Skin of body (tissue), 2 donors: ENCODE measurements around the gene GDE1. TPM values are rescaled to one million over a fixed set of nuclear protein-coding genes. Genes with fewer than 3 reads are reported as not detected.

Source experiments
- DNase-seq: peaks from one replicate; lab custom pipeline; 2025; lab: John Stamatoyannopoulos, UW
- total RNA-seq: library from RNA; depleted of rRNA; stranded (reverse); fragments of >200 nt; gene quantifications from one replicate; pipeline ENCODE4 v1.2.3, GENCODE V29; 2014

Gene GDE1
- total RNA-seq, 1 donor from 2014 or later = 32.6 TPM

DNA sequence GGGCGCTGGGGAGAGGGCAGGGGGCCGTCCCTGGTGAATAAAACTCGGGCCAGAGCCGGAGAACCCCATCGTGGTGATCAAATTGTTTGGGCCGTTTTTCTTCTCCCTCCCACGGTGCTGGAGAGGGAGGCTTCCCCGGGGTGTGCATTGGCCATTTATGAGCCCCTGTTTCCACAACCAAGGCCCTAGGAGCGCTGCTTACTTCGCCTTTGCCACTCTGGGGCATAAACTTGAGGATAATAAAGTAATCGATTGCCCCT, 2.4 kb upstream of the GDE1 start:
- DNase-seq = no peak

DNA sequence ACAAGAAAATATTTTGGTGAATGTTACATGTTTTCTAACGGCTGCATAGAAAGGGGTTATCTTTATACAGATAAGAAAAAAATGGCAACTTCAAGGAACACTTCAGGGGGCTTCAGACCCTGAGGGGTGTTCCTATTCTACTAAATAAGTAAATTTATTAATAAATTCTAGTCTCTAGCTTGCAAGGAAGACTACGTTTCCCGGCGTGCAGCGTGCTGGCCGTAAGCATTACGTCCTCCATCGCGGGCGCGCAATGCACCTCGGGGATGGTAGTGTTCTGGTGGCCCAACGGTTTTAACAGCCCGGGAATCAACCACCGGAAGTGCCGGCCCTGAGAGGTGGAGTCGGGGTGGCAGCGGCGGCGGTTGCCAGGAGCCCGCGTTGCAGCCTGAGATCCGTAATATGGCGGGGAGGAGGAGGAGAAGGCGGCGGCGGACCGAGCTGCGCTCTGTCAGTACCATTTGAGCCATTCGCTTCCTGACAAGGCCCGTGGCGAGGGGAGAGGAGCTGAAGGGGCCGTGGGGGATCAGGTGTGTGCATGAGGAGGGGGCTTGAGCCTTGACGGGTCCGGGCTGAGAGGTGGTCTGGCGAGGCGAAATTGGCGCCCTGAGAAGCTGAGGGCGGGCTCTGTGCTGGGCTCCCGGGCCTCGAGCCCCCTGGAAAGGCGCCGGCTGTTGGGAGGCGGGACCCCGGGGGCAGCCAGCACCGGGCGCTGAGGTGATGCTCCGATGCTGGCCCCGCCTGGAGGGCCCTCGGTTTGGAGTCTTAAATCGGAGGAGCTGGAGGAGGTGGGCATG, 1.9 kb upstream of the GDE1 start, which contains the start of gene CCP110:
CCP110 (plus strand) TSS at position 384 of the 797 bp plus-strand sequence. CDS start 3,940 bp downstream, outside the sequence.
- DNase-seq = peak; percentile 95

DNA sequence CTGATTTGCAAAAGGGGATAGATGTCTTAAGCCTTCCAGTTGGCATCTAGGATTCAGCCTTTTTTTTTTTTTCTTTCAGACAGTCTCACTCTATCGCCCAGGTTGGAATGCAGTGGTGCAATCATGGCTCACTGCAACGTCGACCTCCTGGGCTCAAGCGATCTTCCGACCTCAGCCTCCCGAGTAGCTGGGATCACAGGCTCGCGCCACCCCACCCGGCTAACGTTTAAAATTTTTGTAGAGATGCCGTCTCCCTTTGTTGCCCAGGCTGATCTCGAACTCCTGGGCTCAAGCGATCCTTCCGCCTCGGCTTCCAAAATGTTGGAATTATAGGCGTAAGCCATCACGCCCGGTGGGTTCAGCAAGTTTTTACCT, 1.3 kb upstream of the GDE1 start:
- DNase-seq = no peak

DNA sequence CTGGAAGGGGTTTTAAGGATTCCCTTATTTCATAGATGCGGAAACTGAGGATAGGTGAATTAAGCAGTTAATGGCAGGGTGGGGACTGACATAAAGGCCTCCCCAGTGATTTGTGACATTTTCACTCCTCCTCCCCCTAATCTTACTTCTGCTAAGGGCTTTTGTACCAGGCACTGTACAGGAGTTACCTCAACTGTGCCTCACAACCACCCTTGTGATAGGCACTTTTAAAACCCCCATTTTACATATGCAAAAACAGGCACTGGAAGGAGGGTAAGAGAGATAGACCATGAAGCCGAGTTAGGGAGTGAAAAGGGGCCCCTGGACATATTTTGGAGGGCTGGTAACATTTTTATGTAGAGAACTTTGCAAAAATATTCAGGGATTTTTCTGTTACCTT, 862 bp upstream of the GDE1 start:
- no peak for DNase-seq

DNA sequence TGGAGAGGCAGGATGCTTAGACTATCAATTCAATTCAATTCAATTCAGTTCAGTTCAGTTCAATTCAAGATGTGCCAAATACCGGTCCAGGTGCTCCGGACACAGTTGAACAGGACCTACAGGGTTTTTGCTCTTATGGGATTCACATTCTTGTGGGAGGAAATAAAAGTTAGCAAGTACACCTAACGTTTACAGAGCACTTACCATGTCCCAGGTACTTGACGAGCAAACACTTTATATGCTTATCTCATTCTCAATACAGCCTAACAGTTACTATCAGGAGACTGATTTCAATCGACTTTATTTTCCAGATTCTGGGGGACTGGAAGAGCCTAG, 467 bp upstream of the GDE1 start:
- DNase-seq = no peak

DNA sequence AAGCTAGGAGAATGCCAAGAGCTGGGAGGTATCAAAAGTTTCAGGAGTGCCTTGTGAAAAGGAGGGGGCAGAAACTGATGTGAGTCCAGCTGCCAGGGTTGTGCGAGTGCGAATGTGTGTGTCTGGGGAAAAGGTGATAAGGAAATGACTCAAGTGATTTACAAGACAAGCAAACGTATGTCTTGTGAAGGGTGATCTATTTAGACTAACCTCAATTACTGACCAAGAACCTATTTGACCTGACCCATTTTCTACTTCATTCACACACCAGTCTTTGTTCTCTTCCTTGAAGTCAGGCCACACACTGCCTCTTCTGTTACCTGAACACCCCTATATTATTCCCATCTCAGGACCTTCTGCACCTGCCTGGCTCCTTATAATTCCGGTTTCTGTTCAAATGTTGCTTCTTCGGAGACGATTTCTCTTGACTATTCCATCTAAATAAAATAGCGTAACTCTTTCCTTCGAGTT, 1.0 kb downstream of the GDE1 start:
- DNase-seq = no peak

DNA sequence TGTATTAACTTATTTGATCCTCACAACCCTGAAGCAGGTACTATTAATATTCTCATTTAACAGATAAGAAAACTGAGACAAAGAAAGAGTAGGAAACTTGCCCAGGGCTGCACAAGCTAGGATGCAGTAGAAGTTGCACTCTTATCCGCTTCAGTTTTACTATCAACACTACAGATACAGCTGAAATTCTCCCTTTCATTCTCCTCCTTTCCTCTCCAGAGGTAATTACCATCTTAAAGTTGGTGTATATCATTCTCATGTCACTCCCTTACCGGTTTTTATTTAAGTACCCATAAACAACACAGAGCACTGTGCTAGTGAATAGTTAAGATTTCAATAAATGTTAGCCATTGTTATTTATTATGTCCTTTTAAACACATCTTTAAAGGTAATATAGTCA, 3.5 kb downstream of the GDE1 start:
- no peak for DNase-seq

DNA sequence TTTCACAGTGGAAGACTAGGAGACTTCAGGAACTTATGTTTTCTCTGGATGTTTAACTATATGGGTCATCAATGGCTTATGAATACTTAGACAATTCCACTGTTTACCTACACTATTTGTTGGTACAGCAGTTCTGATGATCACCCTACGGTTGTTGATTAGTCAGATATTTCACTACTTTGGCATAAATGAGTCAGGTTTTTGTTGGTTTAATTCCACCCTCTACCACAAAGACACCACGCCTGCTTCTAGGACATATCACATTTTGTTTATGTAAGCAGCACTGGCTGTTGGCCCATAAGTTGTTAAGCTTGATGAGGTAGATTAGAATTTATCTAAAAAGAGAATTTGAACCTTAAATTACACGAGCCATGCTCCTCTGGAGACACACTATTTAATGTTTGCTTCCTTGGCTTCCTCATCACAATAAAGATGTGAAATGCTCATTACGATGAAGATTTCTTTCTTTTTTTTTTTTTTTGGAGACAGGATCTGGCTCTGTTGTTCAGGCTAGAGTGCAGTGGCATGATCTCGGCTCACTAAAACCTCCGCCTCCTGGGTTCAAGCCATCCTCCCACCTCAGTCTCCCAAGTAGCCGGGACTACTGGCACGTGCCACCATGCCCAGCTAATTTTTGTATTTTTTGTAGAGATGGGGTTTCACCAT, 4.3 kb downstream of the GDE1 start:
- DNase-seq = no peak

DNA sequence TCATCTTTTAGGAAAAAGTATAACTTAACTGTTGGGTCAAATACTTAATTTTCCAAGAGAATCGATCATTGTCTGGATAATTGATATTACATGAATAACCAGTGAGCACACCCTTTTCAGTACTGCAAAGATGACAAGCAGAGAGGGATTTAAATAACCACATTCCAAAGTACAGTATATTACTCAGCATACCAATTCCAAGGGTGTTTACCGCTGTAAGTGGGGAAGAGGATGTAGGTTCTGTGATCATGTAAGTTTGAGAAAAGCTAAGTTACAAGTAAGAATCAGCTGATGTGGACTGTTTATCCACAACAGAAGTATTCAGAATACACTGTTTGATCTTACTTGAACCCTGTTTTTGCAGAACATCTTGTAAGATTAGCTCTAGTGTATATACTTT, 6.1 kb downstream of the GDE1 start:
- DNase-seq = no peak

DNA sequence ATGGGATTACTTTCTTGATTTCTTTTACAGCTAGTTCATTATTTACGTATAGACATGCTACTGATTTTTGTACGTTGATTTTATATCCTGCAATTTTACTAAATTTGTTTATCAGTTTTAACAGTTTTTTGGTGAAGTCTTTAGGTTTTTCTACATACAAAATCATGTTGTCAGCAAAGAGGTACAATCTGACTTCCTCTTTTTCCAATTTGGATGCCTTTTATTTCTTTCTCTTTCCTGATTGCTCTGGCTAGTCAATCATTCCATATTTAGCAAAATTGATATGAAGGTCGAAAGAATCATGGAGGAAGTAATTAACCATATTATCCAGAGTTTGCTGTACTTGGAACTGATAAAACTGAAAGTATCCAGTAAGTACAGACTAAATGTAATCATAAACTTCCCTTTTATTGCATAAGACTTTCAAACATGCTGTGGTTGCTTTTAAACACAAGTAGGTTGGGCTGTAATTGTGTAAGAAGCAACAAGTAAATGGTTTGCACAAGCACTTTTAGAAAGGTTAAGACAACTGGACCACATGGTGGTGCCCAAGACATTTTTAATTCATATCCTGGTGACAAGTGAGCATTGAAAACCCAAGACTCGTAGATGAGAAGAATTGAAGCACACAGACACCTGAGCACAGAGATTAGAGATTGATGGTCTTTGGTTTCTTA, 8.4 kb downstream of the GDE1 start:
- DNase-seq = no peak

DNA sequence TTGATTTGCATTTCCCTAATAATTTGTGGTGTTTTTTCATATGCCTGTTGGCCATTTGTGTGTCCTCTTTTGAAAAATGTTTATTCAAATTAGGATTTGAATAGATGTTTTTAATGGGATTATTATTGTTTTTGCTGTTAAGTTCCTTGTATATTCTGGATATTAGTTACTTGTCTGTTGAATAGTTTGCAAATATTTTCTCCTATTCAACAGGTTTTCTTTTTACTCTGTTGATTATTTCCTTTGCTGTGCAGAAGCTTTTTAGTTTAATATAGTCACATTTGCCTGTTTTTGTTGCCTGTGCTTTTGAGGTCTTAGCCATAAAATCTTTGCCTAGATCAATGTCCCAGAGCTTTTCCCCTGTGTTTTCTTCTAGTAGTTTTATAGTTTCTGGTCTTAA, 9.6 kb downstream of the GDE1 start:
- DNase-seq = no peak

DNA sequence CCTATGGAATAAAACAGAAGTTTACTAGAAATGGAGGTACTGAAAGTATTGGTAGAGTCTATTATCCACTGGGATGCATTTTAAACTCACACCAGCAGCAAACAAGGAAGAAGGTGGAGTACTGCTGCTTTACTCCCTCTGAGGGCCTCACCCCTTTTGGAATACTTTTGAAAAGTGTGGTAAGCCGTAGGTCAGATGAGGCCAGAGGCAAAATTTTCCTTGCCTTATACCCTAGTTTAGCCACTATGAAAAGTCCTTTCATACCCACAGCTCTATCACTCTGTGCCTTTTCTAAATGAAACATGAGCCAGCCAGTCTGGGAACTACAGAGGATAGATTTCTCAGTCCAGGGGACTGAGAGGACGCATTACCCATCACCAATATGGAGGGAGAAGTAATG, 14.0 kb downstream of the GDE1 start:
- no peak for DNase-seq

DNA sequence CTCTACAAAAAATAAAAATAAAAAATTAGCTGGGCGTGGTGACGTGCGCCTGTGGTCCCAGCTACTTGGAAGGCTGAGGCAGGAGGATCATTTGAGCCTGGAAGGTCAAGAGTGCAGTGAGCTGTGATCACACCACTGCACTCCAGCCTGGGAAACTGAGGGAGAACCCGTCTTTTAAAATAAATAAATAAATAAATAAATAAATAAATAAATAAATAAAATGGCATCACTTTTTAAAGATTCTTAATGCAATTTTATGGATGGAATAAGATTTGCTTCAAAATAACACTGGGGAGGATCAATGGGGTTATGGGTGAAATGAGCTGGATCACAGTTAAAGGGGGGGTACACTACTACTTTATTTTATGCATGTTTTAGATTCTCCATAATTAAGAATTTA, 14.9 kb downstream of the GDE1 start:
- no peak for DNase-seq

DNA sequence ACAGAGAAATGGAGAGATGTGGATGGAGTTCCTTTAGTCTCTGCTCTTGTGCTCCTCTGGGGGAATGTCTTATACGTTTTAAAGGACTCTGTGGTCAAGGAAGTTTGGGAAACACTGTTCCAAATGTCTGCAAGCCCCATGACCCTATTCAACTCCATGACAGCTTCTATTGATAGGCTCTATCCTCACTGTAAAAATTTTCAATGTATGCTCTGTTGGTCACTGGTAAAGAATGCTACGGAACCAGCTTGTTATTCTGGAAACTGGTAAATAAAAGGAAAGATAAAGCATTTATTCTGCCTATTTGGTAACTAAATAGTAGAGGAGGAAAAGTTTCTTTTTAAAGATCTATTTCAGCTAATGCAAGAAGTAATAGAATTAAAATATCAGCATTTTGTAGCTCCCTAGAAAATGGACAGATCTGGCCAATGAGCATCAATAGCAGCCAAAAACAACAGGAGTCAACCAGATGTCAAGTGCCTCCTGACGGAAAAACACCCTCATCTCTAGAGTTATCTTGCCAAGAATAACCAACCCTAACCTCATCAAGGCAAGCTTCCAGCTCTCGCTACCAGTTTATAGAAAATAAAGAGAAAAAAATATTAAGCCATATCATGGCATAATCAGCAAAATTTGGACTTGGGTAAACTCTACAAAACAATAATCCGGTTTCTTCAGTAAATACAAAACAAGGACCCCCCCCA, 16.1 kb downstream of the GDE1 start:
- no peak for DNase-seq

DNA sequence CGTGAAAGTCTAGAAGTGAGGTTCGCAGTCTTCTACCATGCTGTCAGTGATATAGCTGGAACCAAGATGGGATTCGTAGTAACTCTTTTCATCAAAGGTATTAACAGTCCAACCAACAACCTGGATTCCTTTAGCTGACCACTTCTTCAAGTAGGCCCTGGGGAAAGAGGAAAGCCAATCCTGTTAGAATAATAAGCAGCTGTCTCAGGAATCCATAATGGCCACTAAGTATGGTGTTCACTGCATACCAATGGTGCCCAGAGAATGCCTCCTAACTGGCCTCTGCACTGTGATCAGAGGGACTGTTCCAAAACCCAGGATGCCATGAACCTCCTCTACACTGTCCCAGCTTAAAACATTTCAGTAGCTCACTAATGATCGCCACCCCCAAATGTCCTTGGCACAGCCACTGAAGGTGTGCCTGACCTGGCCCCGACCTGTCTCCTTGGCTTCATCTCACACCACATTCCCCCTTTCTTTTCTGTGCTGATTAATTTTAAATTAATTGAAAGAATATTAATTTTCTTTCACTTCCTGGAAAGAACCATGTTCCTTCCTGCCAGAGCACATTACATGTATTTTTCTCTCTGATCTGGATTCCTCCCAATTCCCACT, 18.3 kb downstream of the GDE1 start:
- no peak for DNase-seq

DNA sequence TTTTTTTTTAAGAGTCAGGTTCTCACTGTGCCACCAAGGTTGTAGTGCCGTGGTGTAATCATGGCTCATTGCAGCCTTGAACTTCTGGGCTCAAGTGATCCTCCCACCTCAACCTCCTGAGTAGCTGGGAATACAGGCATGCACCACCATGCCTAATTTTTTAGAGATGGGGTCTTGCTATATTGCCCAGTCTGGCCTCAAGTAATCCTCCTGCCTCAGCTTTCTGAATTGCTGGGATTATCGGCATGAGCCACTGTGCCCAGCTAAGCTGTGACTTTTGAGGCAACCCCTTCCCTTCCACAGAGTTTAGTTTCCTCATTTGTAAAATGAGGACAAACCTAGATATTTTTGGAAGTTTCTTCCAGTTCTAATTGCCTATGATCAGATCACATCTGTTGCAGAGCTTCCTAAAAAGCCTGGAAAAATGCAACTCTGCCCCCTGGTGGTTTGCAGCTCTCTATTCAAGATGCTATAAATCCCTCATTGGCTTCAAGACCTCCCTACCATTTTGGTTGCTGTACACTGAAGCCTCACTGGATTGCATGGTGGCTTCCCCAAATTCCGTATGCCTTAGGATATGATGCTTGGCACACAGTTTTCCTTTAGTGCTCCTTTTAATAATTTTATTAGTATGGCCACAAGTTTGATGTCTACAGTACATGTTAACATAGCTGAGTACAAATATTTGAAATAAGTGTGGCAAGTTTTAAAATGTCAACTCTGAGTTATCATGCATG, 19.3 kb downstream of the GDE1 start:
- peak; percentile 45 for DNase-seq

DNA sequence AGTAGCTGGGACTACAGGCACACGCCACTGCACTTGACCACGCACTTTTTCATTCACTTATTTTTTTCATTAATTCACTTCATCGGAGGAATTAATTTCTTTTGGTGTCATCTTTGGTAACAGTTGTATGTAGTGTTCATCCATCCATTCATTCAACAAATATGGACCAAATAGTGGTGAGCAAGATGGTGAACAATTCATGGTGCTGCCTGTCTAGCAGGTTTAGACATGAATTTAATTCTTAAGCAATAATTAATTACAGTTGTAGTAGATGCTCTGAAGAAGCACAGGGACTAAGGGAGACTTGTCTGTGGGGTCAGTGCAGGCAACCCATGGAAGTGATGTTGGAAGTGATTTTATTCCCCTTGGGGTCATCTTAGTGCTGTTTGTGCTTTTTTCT, 22.4 kb downstream of the GDE1 start:
- no peak for DNase-seq

DNA sequence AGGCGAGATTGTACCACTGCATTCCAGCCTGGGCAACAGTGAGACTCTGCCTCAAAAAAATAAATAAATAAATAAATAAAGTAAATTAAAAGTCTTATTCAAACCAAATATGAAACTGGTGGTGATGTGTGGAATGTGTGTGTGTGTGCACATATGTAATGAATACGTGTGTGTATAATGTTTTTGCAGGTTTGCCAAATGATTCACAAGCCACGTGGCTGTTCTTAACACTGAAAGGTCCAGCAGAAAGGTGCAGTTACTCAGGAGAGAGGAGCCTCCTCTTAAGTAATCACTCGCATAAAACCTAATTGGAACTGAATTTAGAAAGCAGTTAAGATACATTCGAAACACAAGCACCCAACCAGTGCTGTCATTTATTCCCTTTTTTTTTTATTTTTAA, 22.9 kb downstream of the GDE1 start:
- no peak for DNase-seq

DNA sequence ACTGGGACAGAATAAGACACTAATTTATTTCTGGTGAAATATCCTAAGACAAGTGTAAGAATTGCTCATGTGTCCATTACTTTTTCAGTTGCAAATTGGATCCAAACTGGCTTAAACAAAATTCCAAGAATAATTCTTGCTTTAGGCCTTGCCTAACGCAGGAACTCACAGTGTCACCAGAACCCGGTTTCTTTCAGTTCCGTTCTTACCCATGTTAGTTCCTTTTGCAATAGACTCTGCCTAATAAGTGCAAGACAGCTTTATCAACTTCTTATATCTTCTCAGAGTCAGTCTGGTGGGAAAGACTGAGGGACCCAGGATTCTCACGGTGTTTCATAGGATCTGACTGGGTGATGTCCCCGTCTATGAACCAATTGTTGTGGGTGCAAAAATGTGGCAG, 24.7 kb downstream of the GDE1 start:
- DNase-seq = no peak

DNA sequence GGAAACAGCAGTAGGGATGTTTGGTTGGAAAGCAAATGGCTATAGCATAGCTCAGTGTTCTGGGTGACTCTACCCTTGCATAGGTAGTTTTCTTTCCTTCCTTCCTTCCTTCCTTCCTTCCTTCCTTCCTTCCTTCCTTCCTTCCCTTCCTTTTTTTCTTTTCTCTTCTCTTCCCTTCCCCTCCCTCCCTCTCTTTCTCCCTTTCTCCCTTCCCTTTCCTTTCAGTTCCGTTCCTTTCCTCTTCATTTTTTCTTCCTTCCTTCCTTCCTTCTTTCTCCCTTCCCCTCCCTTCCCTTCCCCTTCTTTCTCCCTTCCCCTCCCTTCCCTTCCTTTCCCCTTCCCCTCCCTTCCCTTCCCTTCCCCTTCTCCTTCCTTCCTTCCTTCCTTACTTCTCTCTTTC, 31.3 kb downstream of the GDE1 start:
- no peak for DNase-seq

DNA sequence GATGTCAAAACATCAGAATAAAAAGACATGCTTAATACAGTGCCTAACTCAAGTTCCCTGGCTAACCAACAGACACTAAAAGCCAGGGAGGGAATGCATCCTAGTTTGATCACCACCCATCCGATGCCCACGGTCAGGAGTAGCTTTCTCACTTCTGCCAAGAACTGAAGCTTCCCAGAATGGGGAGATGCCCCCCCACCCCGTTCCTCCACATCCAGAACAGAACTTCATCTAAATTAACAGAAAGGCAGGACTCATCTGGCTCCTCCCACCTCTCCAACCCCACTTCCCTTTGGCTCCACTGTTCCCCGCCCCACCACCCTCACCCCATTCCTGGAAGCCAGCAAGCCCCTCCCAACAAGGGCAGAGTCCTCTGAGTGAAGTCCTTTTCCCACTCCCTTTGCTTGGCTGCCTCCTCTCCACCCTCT, 33.7 kb downstream of the GDE1 start:
- DNase-seq = no peak
